ENCODE data around the gene PTPRK. TPM values are rescaled to one million over a fixed set of nuclear protein-coding genes. Genes with fewer than 3 reads are reported as not detected.

PTPRK gene
- polyA plus RNA-seq, 1 donor (not counting 4 experiments of a cell fraction or from before 2014, with no cell fraction given): 52.7 TPM

GRCh38 chr6:127956260-127956888 is 564.0 kb downstream of the PTPRK start:
- Histone ChIP-seq H2AFZ (ENCODE audit: control insufficient read depth, low read length) (no peak overlapping the region), H3K36me3 (ENCODE audit: control insufficient read depth in 2 of 2, extremely low read depth in 1 of 2, insufficient read depth in 2 of 2, low read length in 2 of 2) (no peaks in the 10 kb centered on the region), H3K9ac (ENCODE audit: control insufficient read depth, extremely low read depth, insufficient read depth, low read length) (no peak overlapping the region), H3K9me3 (ENCODE audit: control insufficient read depth, low read depth, low read length) (no peaks in the 10 kb centered on the region), H3K9me1 (ENCODE audit: control insufficient read depth, extremely low read depth, insufficient read depth, low read length) (no peaks in the 10 kb centered on the region), H3K4me2 (ENCODE audit: control insufficient read depth, extremely low read depth, insufficient read depth, low read depth, low read length) (no peak overlapping the region), H4K20me1 (ENCODE audit: control insufficient read depth, extremely low read depth, insufficient read depth, low read length) (no peaks in the 10 kb centered on the region), H3K27ac (ENCODE audit: control insufficient read depth, insufficient read depth, low read length) (no peak overlapping the region), H3K4me1 (ENCODE audit: control insufficient read depth, extremely low read depth, insufficient read depth, low read length) (no peaks in the 10 kb centered on the region), H3K4me3 (ENCODE audit: control insufficient read depth in 2 of 3, extremely low read depth in 1 of 3, insufficient read depth in 2 of 3, low read depth in 1 of 3, low read length in 3 of 3) (no peak overlapping the region), H3K27me3 (ENCODE audit: control insufficient read depth, extremely low read depth, insufficient read depth, low read length) (no peaks in the 10 kb centered on the region), H3K79me2 (ENCODE audit: control insufficient read depth, insufficient read depth, low read length) (no peaks in the 10 kb centered on the region)
- dilution Hi-C loops (cut with MboI; ENCODE audit: extremely low pct_ligation_motif_present, low sequenced_read_pairs): no loop called here
- TF ChIP-seq CTCF (optimal IDR thresholded peaks at IDR 0.05 in 1 of 3, IDR thresholded peaks at IDR 0.05 in 1 of 3, conservative IDR thresholded peaks at IDR 0.05 in 1 of 3; ENCODE audit: extremely low read depth in 1 of 3, insufficient read depth in 2 of 3, low read length in 3 of 3) (peak in 2 of 3 experiments; percentile 11 to 27), EZH2 (IDR thresholded peaks at IDR 0.05; ENCODE audit: low read length) (no peak)
- DNase-seq (ENCODE audit: low read depth, low spot score): no peak
- peak; percentile 46 for FAIRE-seq

- Histone ChIP-seq H3K36me3 (ENCODE audit: control insufficient read depth in 2 of 2, extremely low read depth in 1 of 2, insufficient read depth in 2 of 2, low read length in 2 of 2) (no peaks in the 10 kb centered on the region), H2AFZ (ENCODE audit: control insufficient read depth, low read length) (no peak overlapping the region), H3K4me1 (ENCODE audit: control insufficient read depth, extremely low read depth, insufficient read depth, low read length) (no peaks in the 10 kb centered on the region), H3K9me1 (ENCODE audit: control insufficient read depth, extremely low read depth, insufficient read depth, low read length) (no peaks in the 10 kb centered on the region), H3K9ac (ENCODE audit: control insufficient read depth, extremely low read depth, insufficient read depth, low read length) (no peak overlapping the region), H4K20me1 (ENCODE audit: control insufficient read depth, extremely low read depth, insufficient read depth, low read length) (no peaks in the 10 kb centered on the region), H3K79me2 (ENCODE audit: control insufficient read depth, insufficient read depth, low read length) (no peaks in the 10 kb centered on the region), H3K4me2 (ENCODE audit: control insufficient read depth, extremely low read depth, insufficient read depth, low read depth, low read length) (no peak overlapping the region), H3K27ac (ENCODE audit: control insufficient read depth, insufficient read depth, low read length) (no peak overlapping the region), H3K9me3 (ENCODE audit: control insufficient read depth, low read depth, low read length) (no peaks in the 10 kb centered on the region), H3K27me3 (ENCODE audit: control insufficient read depth, extremely low read depth, insufficient read depth, low read length) (no peaks in the 10 kb centered on the region), H3K4me3 (ENCODE audit: control insufficient read depth in 2 of 3, extremely low read depth in 1 of 3, insufficient read depth in 2 of 3, low read depth in 1 of 3, low read length in 3 of 3) (no peak overlapping the region)
- TF ChIP-seq EZH2 (IDR thresholded peaks at IDR 0.05; ENCODE audit: low read length): no peak
- no peak for TF ChIP-seq CTCF (optimal IDR thresholded peaks at IDR 0.05 in 1 of 3, IDR thresholded peaks at IDR 0.05 in 1 of 3, conservative IDR thresholded peaks at IDR 0.05 in 1 of 3; ENCODE audit: extremely low read depth in 1 of 3, insufficient read depth in 2 of 3, low read length in 3 of 3)
- DNase-seq (ENCODE audit: low read depth, low spot score) (no peak), FAIRE-seq (no peak)
- dilution Hi-C loops (cut with MboI; ENCODE audit: extremely low pct_ligation_motif_present, low sequenced_read_pairs): no loop called here
Observed at GRCh38 chr6:127954082-127954481, 566.3 kb downstream of the PTPRK start.

Data from keratinocyte (primary cell).